Ascending aorta (tissue), 2 donors: Measurements from ENCODE around the gene TST. TPM values are rescaled to one million over a fixed set of nuclear protein-coding genes. Genes with fewer than 3 reads are reported as not detected.
A peak's percentile ranks its signal among the peaks of the same experiment; 100 is the strongest.

Experiments
- DNase-seq, 2 donors: peaks; one replicate each; pipeline ENCODE4 v3.0.0-alpha.2; 2019; ENCODE audit warnings: low spot score in 2 of 2
- H3K27ac ChIP-seq, 2 donors: fragments of 200-600 bp; sonication (generic); one replicate each; pipeline ENCODE4 v1.5.1; 2016 to 2017; ENCODE audit warnings: mild to moderate bottlenecking in 1 of 2
- H3K27me3 ChIP-seq: fragments of 200-600 bp; sonication (generic); one replicate; pipeline ENCODE4 v1.5.1; 2017
- H3K36me3 ChIP-seq, 2 donors: fragments of 200-600 bp; sonication (generic); one replicate each; pipeline ENCODE4 v1.5.1; 2016
- H3K4me1 ChIP-seq, 2 donors: fragments of 200-600 bp; sonication (generic); one replicate each; pipeline ENCODE4 v1.5.1; 2016 to 2017; ENCODE audit warnings: mild to moderate bottlenecking in 1 of 2
- H3K4me3 ChIP-seq, 2 donors: fragments of 200-600 bp; sonication (generic); one replicate each; pipeline ENCODE4 v1.5.1; 2016 to 2017; ENCODE audit warnings: mild to moderate bottlenecking in 1 of 2
- H3K9me3 ChIP-seq, 2 donors: fragments of 200-600 bp; sonication (generic); one replicate each; pipeline ENCODE4 v1.5.1; 2016
- CTCF ChIP-seq, 3 experiments: fragments of 200-600 bp in 2 of 3; fragments of 450-650 bp in 1 of 3; sonication (generic) in 2 of 3; IDR thresholded peaks; one replicate each; pipeline ENCODE4 v1.5.1; 2016 to 2019; ENCODE audit warnings: antibody characterized with exemption in 3 of 3, mild to moderate bottlenecking in 1 of 3, moderate library complexity in 1 of 3
- intact Hi-C: fragments of 100-400 bp; cut with DNase I; formaldehyde crosslinking; loops from one replicate; pipeline ENCODE4 v1.15.1; 2023
- total RNA-seq: library from RNA; depleted of rRNA; stranded (reverse); fragments of >200 nt; gene quantifications from one replicate; pipeline ENCODE4 v1.1.0, GENCODE V29; 2016

The TST gene
- total RNA-seq, 1 donor from 2014 or later, result 22.7 TPM

- H3K27me3 ChIP-seq, result no peaks in the 10 kb centered on the region
These were observed 31.0 kb downstream of the TST start for GRCh38 chr22:36988075-36988832.

GRCh38 chr22:36986242-36986821 is 32.9 kb downstream of the TST start:
- Histone ChIP-seq H3K4me1 (no peaks in the 10 kb centered on the region), H3K27me3 (no peaks in the 10 kb centered on the region), H3K27ac (no peak overlapping the region), H3K9me3 (peaks cover 0 to 12% of the 10 kb centered on the region in 2 donors), H3K4me3 (no peak overlapping the region), H3K36me3 (no peaks in the 10 kb centered on the region)
- DNase-seq, result no peak
- TF ChIP-seq CTCF (IDR thresholded peaks at IDR 0.05), result peak in 2 of 3 experiments; percentile 15 to 25
- intact Hi-C loops, result no loop called here

More at GRCh38 chr22:36988075-36988832, 31.0 kb downstream of the TST start:
- TF ChIP-seq CTCF (IDR thresholded peaks at IDR 0.05), result no peak
- no peak for DNase-seq
- intact Hi-C loops, result no loop called here
- H3K4me3 ChIP-seq, result no peak overlapping the region
- no peaks in the 10 kb centered on the region for H3K4me1 ChIP-seq
- H3K9me3 ChIP-seq, result peaks cover 0 to 12% of the 10 kb centered on the region in 2 donors
- H3K27ac ChIP-seq, result no peak overlapping the region
- no peaks in the 10 kb centered on the region for H3K36me3 ChIP-seq

GRCh38 chr22:36985211-36985889 is 33.9 kb downstream of the TST start:
- no peaks in the 10 kb centered on the region for H3K36me3 ChIP-seq
- TF ChIP-seq CTCF (IDR thresholded peaks at IDR 0.05), result no peak
- intact Hi-C loops, result no loop called here

GRCh38 chr22:36982136-36982535 is 37.1 kb downstream of the TST start:
- H3K4me3 ChIP-seq, result no peak overlapping the region
- no peaks in the 10 kb centered on the region for H3K36me3 ChIP-seq
- H3K4me1 ChIP-seq, result no peaks in the 10 kb centered on the region
- no peak for DNase-seq
- no peak for TF ChIP-seq CTCF (IDR thresholded peaks at IDR 0.05)
- intact Hi-C loops, result no loop called here
- H3K9me3 ChIP-seq, result peaks cover 0 to 12% of the 10 kb centered on the region in 2 donors
- no peak overlapping the region for H3K27ac ChIP-seq
- no peaks in the 10 kb centered on the region for H3K27me3 ChIP-seq

More at GRCh38 chr22:36985211-36985889, 33.9 kb downstream of the TST start:
- no peak for DNase-seq
- H3K27me3 ChIP-seq, result no peaks in the 10 kb centered on the region
- no peaks in the 10 kb centered on the region for H3K4me1 ChIP-seq
- H3K4me3 ChIP-seq, result no peak overlapping the region
- peaks cover 0 to 12% of the 10 kb centered on the region in 2 donors for H3K9me3 ChIP-seq
- no peak overlapping the region for H3K27ac ChIP-seq

- no peak for DNase-seq
- H3K27ac ChIP-seq, result no peak overlapping the region
- H3K27me3 ChIP-seq, result no peaks in the 10 kb centered on the region
- H3K9me3 ChIP-seq, result peaks cover 0 to 12% of the 10 kb centered on the region in 2 donors
- H3K4me3 ChIP-seq, result no peak overlapping the region
- intact Hi-C loops, result no loop called here
- TF ChIP-seq CTCF (IDR thresholded peaks at IDR 0.05), result no peak
- no peaks in the 10 kb centered on the region for H3K36me3 ChIP-seq
- no peaks in the 10 kb centered on the region for H3K4me1 ChIP-seq
These were observed 37.9 kb downstream of the TST start for GRCh38 chr22:36981247-36981775.
